ENCODE measurements around the gene KRTAP7-1.

The KRTAP7-1 gene

GRCh38 chr21:30793581-30794314, 35.8 kb downstream of the KRTAP7-1 start:
- Histone ChIP-seq H3K36me3 (ENCODE audit: insufficient read depth, low read length) (no peaks in the 10 kb centered on the region), H3K4me1 (ENCODE audit: insufficient read depth, low read length) (no peaks in the 10 kb centered on the region), H3K27me3 (ENCODE audit: insufficient read depth, low read length) (no peaks in the 10 kb centered on the region), H3K9me3 (ENCODE audit: insufficient read depth, low read depth, low read length) (no peaks in the 10 kb centered on the region), H3K27ac (ENCODE audit: low read depth, low read length) (no peak overlapping the region), H3K4me3 (ENCODE audit: low read length) (no peak overlapping the region), H3K9ac (ENCODE audit: low read depth, low read length) (no peak overlapping the region)
- 88% methylated on average over 1 of the region's 2 CpGs for WGBS

- no CpG with 5 or more reads among the region's 1 CpG for WGBS
- Histone ChIP-seq H3K27me3 (ENCODE audit: insufficient read depth, low read length) (no peaks in the 10 kb centered on the region), H3K27ac (ENCODE audit: low read depth, low read length) (no peak overlapping the region), H3K9ac (ENCODE audit: low read depth, low read length) (no peak overlapping the region), H3K36me3 (ENCODE audit: insufficient read depth, low read length) (no peaks in the 10 kb centered on the region), H3K4me3 (ENCODE audit: low read length) (no peak overlapping the region), H3K9me3 (ENCODE audit: insufficient read depth, low read depth, low read length) (no peaks in the 10 kb centered on the region), H3K4me1 (ENCODE audit: insufficient read depth, low read length) (no peaks in the 10 kb centered on the region)
These were observed 50.3 kb downstream of the KRTAP7-1 start for GRCh38 chr21:30779249-30779648.

Measured in HUES64 (cell line).